Endothelial cell of umbilical vein (primary cell): ENCODE results near the gene PLEKHG4B. TPM values are rescaled to one million over a fixed set of nuclear protein-coding genes. Genes with fewer than 3 reads are reported as not detected.
"Not testable (repeated sequence)": the region's sequence is repeated elsewhere in the genome, so short reads cannot be mapped to it uniquely, and the experiment has no call there.

Source experiments
- BruUV-seq: library from RNA; stranded (reverse); fragments of 400-500 nt; replicated peaks from 2 replicates; lab custom pipeline; 2021; lab: Mats Ljungman, UMichigan
- CTCF ChIA-PET: fragments of 300-600, 350-600 bp; sonication (Branson Sonifier 250); formaldehyde crosslinking; loops from one replicate; lab custom pipeline; 2021; ENCODE audit warnings: antibody characterized with exemption, inconsistent platforms; lab: Charles Lee
- POLR2A ChIA-PET: fragments of 300-600, 350-600 bp; sonication (Branson Sonifier 250); formaldehyde crosslinking; loops from one replicate; lab custom pipeline; 2021; ENCODE audit warnings: antibody characterized with exemption, inconsistent platforms; lab: Charles Lee
- DNase-seq: peaks from one replicate; pipeline ENCODE4 v3.0.0-alpha.2; 2011; ENCODE audit warnings: low read depth, low spot score
- FAIRE-seq: peaks from 2 replicates; lab custom pipeline; 2011; peaks lifted over from hg19 to GRCh38; lab: Jason Lieb, UNC
- H2AFZ ChIP-seq: 2 replicates; pipeline ENCODE4 v1.6.0; 2012; ENCODE audit warnings: low read depth, low read length, control low read depth, inconsistent platforms
- H3K27ac ChIP-seq: 2 replicates; pipeline ENCODE4 v1.5.1; 2011; ENCODE audit warnings: low read depth, mild to moderate bottlenecking, control low read depth, low read length, moderate library complexity; ENCODE audit not compliant: insufficient read depth
- H3K27me3 ChIP-seq, 2 experiments: 2 replicates each; pipeline versions ENCODE4 v1.6.0 to v1.6.1; 2011; ENCODE audit warnings: low read length in 2 of 2, mixed read lengths in 1 of 2; ENCODE audit not compliant: control insufficient read depth in 2 of 2, insufficient read depth in 2 of 2
- H3K36me3 ChIP-seq, 2 experiments: 2 replicates in 1 of 2; 3 replicates in 1 of 2; pipeline ENCODE4 v1.5.1; 2011; ENCODE audit warnings: low read length in 2 of 2, mild to moderate bottlenecking in 1 of 2, moderate library complexity in 1 of 2; ENCODE audit not compliant: control insufficient read depth in 2 of 2, insufficient read depth in 2 of 2; ENCODE audit errors: extremely low read depth in 1 of 2
- H3K4me1 ChIP-seq: 3 replicates; pipeline ENCODE4 v1.5.1; 2011; ENCODE audit warnings: mild to moderate bottlenecking, low read length; ENCODE audit not compliant: control insufficient read depth, insufficient read depth; ENCODE audit errors: extremely low read depth
- H3K4me2 ChIP-seq: 2 replicates; pipeline ENCODE4 v1.6.1; 2011; ENCODE audit warnings: low read length, control low read depth, mixed read lengths; ENCODE audit not compliant: insufficient read depth
- H3K4me3 ChIP-seq, 3 experiments: fragments of 200-600 bp in 1 of 3; sonication (generic), shearing (Covaris generic) in 1 of 3; replicated peaks in 1 of 3; 2 replicates each; pipeline ENCODE4 v1.5.1; 2011 to 2016; ENCODE audit warnings: control low read depth in 3 of 3, low read length in 3 of 3, mild to moderate bottlenecking in 2 of 3, inconsistent platforms in 1 of 3, low read depth in 1 of 3, moderate library complexity in 1 of 3; ENCODE audit not compliant: insufficient read depth in 1 of 3
- H3K79me2 ChIP-seq: 2 replicates; pipeline ENCODE4 v1.6.0; 2012; ENCODE audit warnings: low read length, inconsistent platforms; ENCODE audit not compliant: control insufficient read depth, insufficient read depth
- H3K9ac ChIP-seq: replicated peaks from 2 replicates; pipeline ENCODE3; 2011; ENCODE audit warnings: low read length, control low read depth; ENCODE audit not compliant: insufficient read depth; ENCODE audit errors: extremely low read depth
- H3K9me1 ChIP-seq: replicated peaks from 3 replicates; pipeline ENCODE4 v1.6.0; 2011; ENCODE audit warnings: mild to moderate bottlenecking, low read length; ENCODE audit not compliant: control insufficient read depth, insufficient read depth; ENCODE audit errors: extremely low read depth
- H3K9me3 ChIP-seq: replicated peaks from 2 replicates; pipeline ENCODE4 v1.5.1; 2012; ENCODE audit warnings: low read length, inconsistent platforms; ENCODE audit not compliant: control insufficient read depth, insufficient read depth
- H4K20me1 ChIP-seq: replicated peaks from 2 replicates; pipeline ENCODE3; 2011; ENCODE audit warnings: mild to moderate bottlenecking, low read length; ENCODE audit not compliant: control insufficient read depth, insufficient read depth; ENCODE audit errors: extremely low read depth
- EZH2 ChIP-seq: IDR thresholded peaks from 2 replicates; pipeline ENCODE4 v1.6.1; 2012; ENCODE audit warnings: borderline replicate concordance, low read depth, mild to moderate bottlenecking, moderate library complexity, low read length, inconsistent platforms; ENCODE audit not compliant: severe bottlenecking
- FOS ChIP-seq: IDR thresholded peaks from 2 replicates; pipeline ENCODE4 v1.6.1; 2011; ENCODE audit warnings: mild to moderate bottlenecking, low read length, moderate library complexity, borderline replicate concordance; ENCODE audit not compliant: insufficient read depth
- GATA2 ChIP-seq: IDR thresholded peaks from 2 replicates; pipeline ENCODE4 v1.7.0; 2011; ENCODE audit warnings: low read depth, mild to moderate bottlenecking, moderate library complexity, mixed read lengths, low read length; ENCODE audit not compliant: insufficient read length, insufficient read depth
- JUN ChIP-seq: IDR thresholded peaks from 2 replicates; pipeline ENCODE4 v1.6.1; 2011; ENCODE audit warnings: borderline replicate concordance, low read depth; ENCODE audit not compliant: insufficient read length, insufficient read depth
- MYC ChIP-seq: IDR thresholded peaks from one replicate; pipeline ENCODE4 v1.6.1; 2011; ENCODE audit warnings: mild to moderate bottlenecking, low read depth, low read length
- POLR2A ChIP-seq: IDR thresholded peaks from 2 replicates; pipeline ENCODE4 v1.6.1; 2012; ENCODE audit warnings: low read depth, mild to moderate bottlenecking, control low read depth, low read length
- POLR2AphosphoS5 ChIP-seq: IDR thresholded peaks from 2 replicates; pipeline ENCODE4 v1.6.1; 2012; ENCODE audit warnings: low read depth, mild to moderate bottlenecking, control low read depth, low read length, moderate library complexity; ENCODE audit not compliant: insufficient read depth
- dilution Hi-C: fragments of 300-500 bp; cut with MboI; formaldehyde crosslinking; loops from one replicate; pipeline ENCODE4 v1.15.0; 2019; ENCODE audit warnings: low sequenced_read_pairs; ENCODE audit not compliant: extremely low pct_ligation_motif_present
- intact Hi-C: fragments of 100-400 bp; cut with micrococcal nuclease; formaldehyde crosslinking; loops from one replicate; pipeline ENCODE4 v1.10.0; 2022
- polyA plus RNA-seq, 4 experiments: library from polyadenylated mRNA; depleted of rRNA in 3 of 4; stranded (reverse) in 3 of 4; unstranded in 1 of 4; fragments of >200 nt; gene quantifications; 2 replicates each; pipeline versions ENCODE4 v1.2.1 to v1.2.3, GENCODE V29; 2011 to 2012; ENCODE audit warnings: missing spikeins in 1 of 4
- total RNA-seq: library from RNA; stranded (reverse); gene quantifications from 2 replicates; pipeline ENCODE4 v1.2.3, GENCODE V29; 2021
- TF ChIP-seq, protein P1 (sequence below), 2 donors: IDR thresholded peaks; 1 replicate in 1 of 2; 2 replicates in 1 of 2; pipeline ENCODE4 v1.5.1; 2011; ENCODE audit warnings: low read length in 2 of 2, mild to moderate bottlenecking in 2 of 2, moderate library complexity in 2 of 2, control low read depth in 1 of 2, inconsistent platforms in 1 of 2, low read depth in 1 of 2; ENCODE audit not compliant: insufficient read depth in 1 of 2; ENCODE audit errors: extremely low read depth in 1 of 2
- TF ChIP-seq, protein P2 (sequence below): IDR thresholded peaks from 2 replicates; pipeline ENCODE4 v1.6.1; 2011; ENCODE audit not compliant: insufficient read depth, insufficient read length

The PLEKHG4B gene
- total and polyA plus RNA-seq, 2 donors (not counting 3 experiments of a cell fraction or from before 2014, with no cell fraction given) = not detected

DNA sequence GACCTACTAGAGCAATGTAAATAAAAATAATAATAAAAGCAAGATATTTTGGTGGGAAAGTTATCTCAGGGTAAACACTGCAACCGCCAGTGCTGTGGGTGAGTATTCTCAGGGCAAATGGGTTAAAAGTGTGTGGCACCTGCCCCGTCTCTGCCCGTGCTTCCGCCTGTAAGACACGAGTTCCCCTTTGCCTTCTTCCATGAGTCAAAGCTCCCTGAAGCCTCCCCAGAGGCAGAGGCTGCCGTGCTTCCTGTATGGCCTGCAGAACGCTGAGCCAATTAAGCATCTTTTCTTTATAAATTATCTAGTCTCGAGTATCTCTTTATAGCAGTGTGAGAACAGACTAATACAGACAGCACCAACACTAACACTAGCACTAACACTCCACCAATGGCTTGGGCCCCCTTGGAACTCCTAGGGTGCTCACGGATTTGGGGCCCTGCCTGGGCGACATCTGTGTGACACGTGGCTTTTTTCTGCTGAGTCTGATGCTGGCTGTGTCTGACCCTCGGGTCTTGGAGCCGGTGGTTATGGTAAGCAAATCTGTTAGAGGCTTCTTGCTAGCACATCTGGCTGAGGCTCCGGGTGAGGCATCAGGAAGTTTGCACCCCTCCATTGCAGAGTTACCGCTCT is 10.6 kb downstream of the PLEKHG4B start:
- Histone ChIP-seq H3K9me1 (no peaks in the 10 kb centered on the region), H3K4me1 (no peaks in the 10 kb centered on the region), H3K9ac (no peak overlapping the region), H3K27ac (no peak overlapping the region), H3K4me3 (no peak overlapping the region), H4K20me1 (no peaks in the 10 kb centered on the region), H3K36me3 (no peaks in the 10 kb centered on the region), H3K79me2 (no peaks in the 10 kb centered on the region), H2AFZ (no peak overlapping the region), H3K27me3 (peaks cover 6 to 8% of the 10 kb centered on the region in 2 experiments), H3K9me3 (no peaks in the 10 kb centered on the region), H3K4me2 (no peak overlapping the region)
- intact Hi-C loops = no loop called here
- POLR2A ChIA-PET = no interaction called here
- dilution Hi-C loops = no loop called here
- TF ChIP-seq, protein P1, sequence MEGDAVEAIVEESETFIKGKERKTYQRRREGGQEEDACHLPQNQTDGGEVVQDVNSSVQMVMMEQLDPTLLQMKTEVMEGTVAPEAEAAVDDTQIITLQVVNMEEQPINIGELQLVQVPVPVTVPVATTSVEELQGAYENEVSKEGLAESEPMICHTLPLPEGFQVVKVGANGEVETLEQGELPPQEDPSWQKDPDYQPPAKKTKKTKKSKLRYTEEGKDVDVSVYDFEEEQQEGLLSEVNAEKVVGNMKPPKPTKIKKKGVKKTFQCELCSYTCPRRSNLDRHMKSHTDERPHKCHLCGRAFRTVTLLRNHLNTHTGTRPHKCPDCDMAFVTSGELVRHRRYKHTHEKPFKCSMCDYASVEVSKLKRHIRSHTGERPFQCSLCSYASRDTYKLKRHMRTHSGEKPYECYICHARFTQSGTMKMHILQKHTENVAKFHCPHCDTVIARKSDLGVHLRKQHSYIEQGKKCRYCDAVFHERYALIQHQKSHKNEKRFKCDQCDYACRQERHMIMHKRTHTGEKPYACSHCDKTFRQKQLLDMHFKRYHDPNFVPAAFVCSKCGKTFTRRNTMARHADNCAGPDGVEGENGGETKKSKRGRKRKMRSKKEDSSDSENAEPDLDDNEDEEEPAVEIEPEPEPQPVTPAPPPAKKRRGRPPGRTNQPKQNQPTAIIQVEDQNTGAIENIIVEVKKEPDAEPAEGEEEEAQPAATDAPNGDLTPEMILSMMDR (IDR thresholded peaks at IDR 0.05; ENCODE audit: extremely low read depth in 1 of 2, insufficient read depth in 1 of 2, low read depth in 1 of 2, low read length in 2 of 2) = no peak
- TF ChIP-seq MYC = no peak
- TF ChIP-seq POLR2AphosphoS5 = no peak
- TF ChIP-seq FOS = no peak
- TF ChIP-seq EZH2 = no peak
- TF ChIP-seq, protein P2, sequence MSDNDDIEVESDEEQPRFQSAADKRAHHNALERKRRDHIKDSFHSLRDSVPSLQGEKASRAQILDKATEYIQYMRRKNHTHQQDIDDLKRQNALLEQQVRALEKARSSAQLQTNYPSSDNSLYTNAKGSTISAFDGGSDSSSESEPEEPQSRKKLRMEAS = no peak
- no peak for TF ChIP-seq JUN
- TF ChIP-seq GATA2 = no peak
- no peak for TF ChIP-seq POLR2A
- CTCF ChIA-PET = interaction anchor here (1.0 kb wide), 1 partner anchor 13 kb away, joined by 3 read pairs; no protein-coding TSS in a partner anchor
- DNase-seq (no peak), FAIRE-seq (no peak)
- BruUV-seq = no TSS peak

DNA sequence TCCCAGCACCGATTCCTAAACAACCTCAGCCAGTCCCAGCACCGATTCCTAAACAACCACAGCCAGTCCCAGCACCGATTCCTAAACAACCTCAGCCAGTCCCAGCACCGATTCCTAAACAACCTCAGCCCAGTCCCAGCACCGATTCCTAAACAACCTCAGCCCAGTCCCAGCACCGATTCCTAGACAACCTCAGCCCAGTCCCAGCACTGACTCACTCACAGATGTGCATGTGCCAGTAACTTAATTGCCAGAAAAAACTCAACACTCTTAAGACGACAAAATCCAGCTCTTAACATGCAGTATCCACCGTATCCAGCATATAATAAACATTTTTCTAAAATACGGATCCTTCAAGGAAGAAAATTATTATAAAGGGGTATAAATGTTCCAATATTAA is 12.1 kb downstream of the PLEKHG4B start:
- H3K4me1 ChIP-seq, H2AFZ ChIP-seq, CTCF ChIA-PET, H3K27ac ChIP-seq, dilution Hi-C loops, H3K9me3 ChIP-seq, H3K9ac ChIP-seq, POLR2A ChIA-PET, DNase-seq, FAIRE-seq, H3K79me2 ChIP-seq, H3K4me2 ChIP-seq, H3K36me3 ChIP-seq, BruUV-seq, H3K4me3 ChIP-seq, H3K9me1 ChIP-seq, H4K20me1 ChIP-seq, H3K27me3 ChIP-seq, intact Hi-C loops: not testable (repeated sequence)
